GM15510 (cell line): ENCODE data around the gene BAIAP2L2.

Experiments
- POLR2A ChIP-seq: IDR thresholded peaks from 3 replicates; pipeline ENCODE4 v1.6.1; 2011; ENCODE audit warnings: borderline replicate concordance; ENCODE audit not compliant: insufficient read length; ENCODE audit errors: extremely low read depth

Gene BAIAP2L2

GRCh38 chr22:38110008-38110862 lies at the start of gene BAIAP2L2:
Gene BAIAP2L2, minus strand, starts transcription at chr22:38110684. Its CDS starts 159 bp downstream, at chr22:38110525.
- no peak for TF ChIP-seq POLR2A

- TF ChIP-seq POLR2A, result no peak
Observed at GRCh38 chr22:38155703-38156102, 45.2 kb upstream of the BAIAP2L2 start.

- TF ChIP-seq POLR2A, result no peak
Observed at GRCh38 chr22:38153821-38154562, 43.5 kb upstream of the BAIAP2L2 start.

GRCh38 chr22:38151126-38151500 lies 40.6 kb upstream of the BAIAP2L2 start:
- no peak for TF ChIP-seq POLR2A

GRCh38 chr22:38148245-38148644 lies 37.8 kb upstream of the BAIAP2L2 start:
- no peak for TF ChIP-seq POLR2A

- no peak for TF ChIP-seq POLR2A
Observed at GRCh38 chr22:38144025-38144405, 33.5 kb upstream of the BAIAP2L2 start.

GRCh38 chr22:38142606-38143005 lies 32.1 kb upstream of the BAIAP2L2 start:
- no peak for TF ChIP-seq POLR2A

GRCh38 chr22:38141217-38141973 lies 30.9 kb upstream of the BAIAP2L2 start:
- no peak for TF ChIP-seq POLR2A

- TF ChIP-seq POLR2A, result no peak
Observed at GRCh38 chr22:38139901-38140300, 29.4 kb upstream of the BAIAP2L2 start.

- no peak for TF ChIP-seq POLR2A
Observed at GRCh38 chr22:38138961-38139360, 28.5 kb upstream of the BAIAP2L2 start.

- no peak for TF ChIP-seq POLR2A
Observed at GRCh38 chr22:38137876-38138687, 27.6 kb upstream of the BAIAP2L2 start.

GRCh38 chr22:38136607-38137006 lies 26.1 kb upstream of the BAIAP2L2 start:
- no peak for TF ChIP-seq POLR2A

- TF ChIP-seq POLR2A, result no peak
Observed at GRCh38 chr22:38135133-38135706, 24.7 kb upstream of the BAIAP2L2 start.

GRCh38 chr22:38133331-38133730 lies 22.8 kb upstream of the BAIAP2L2 start:
- TF ChIP-seq POLR2A, result no peak

GRCh38 chr22:38132794-38133193 lies 22.3 kb upstream of the BAIAP2L2 start:
- TF ChIP-seq POLR2A, result no peak

GRCh38 chr22:38132136-38132535 lies 21.7 kb upstream of the BAIAP2L2 start:
- TF ChIP-seq POLR2A, result no peak
